WERI-Rb-1 (cell line): ENCODE results near the gene TGFBI.

ENCODE experiments used
- DNase-seq: peaks from one replicate; pipeline ENCODE4 v3.0.0-alpha.2; 2020
- H3K27ac ChIP-seq: fragments of 250-450 bp; sonication (Bioruptor Pico); 2 replicates; pipeline ENCODE4 v1.5.1; 2020; ENCODE audit warnings: mild to moderate bottlenecking, moderate library complexity
- H3K27me3 ChIP-seq: fragments of 250-450 bp; sonication (Bioruptor Pico); 2 replicates; pipeline ENCODE4 v1.5.1; 2021; ENCODE audit warnings: mild to moderate bottlenecking, low read depth, moderate library complexity; ENCODE audit not compliant: insufficient read depth, severe bottlenecking
- H3K36me3 ChIP-seq: fragments of 250-450 bp; sonication (Bioruptor Pico); 2 replicates; pipeline ENCODE4 v1.5.1; 2020; ENCODE audit warnings: mild to moderate bottlenecking, moderate library complexity
- H3K4me3 ChIP-seq: 2 replicates; pipeline ENCODE4 v1.5.1; 2011; ENCODE audit warnings: low read depth, mild to moderate bottlenecking, control low read depth, low read length
- H3K9me3 ChIP-seq: fragments of 250-450 bp; sonication (Bioruptor Pico); 2 replicates; pipeline ENCODE4 v1.5.1; 2021; ENCODE audit warnings: mild to moderate bottlenecking, moderate library complexity; ENCODE audit not compliant: severe bottlenecking
- CTCF ChIP-seq: IDR thresholded peaks from 2 replicates; pipeline ENCODE4 v1.5.1; 2011; ENCODE audit warnings: low read depth, mild to moderate bottlenecking, control low read depth, inconsistent platforms, low read length

The TGFBI gene

GRCh38 chr5:136006164-136006563 lies 22.6 kb upstream of the TGFBI start:
- Histone ChIP-seq H3K27me3 (no peaks in the 10 kb centered on the region), H3K4me3 (no peak overlapping the region), H3K9me3 (no peaks in the 10 kb centered on the region), H3K27ac (no peak overlapping the region), H3K36me3 (no peaks in the 10 kb centered on the region)
- TF ChIP-seq CTCF: no peak
- DNase-seq: no peak

- Histone ChIP-seq H3K9me3 (no peaks in the 10 kb centered on the region), H3K4me3 (no peak overlapping the region), H3K27me3 (no peaks in the 10 kb centered on the region), H3K27ac (no peak overlapping the region), H3K36me3 (no peaks in the 10 kb centered on the region)
- no peak for TF ChIP-seq CTCF
- DNase-seq: no peak
Observed at GRCh38 chr5:136006761-136007251, 22.0 kb upstream of the TGFBI start.

DNA sequence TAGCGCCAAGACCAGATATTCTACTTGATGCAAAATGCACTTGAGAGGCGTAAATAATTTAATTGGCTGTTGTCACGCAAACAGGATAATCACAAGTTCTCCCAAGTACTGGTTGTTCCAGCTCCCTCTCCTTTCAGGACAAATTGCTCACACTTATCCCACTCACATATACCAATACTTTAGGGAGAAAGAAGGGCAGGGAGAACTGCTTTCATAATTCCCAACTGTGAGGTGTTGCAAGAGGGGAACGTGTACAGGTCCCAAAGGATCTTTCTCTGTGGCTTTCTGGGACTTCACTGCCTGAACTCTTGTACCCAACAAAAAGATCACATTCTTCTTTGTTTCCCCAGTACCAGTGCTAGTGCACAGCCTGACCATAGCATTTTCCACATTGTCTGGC lies 21.5 kb upstream of the TGFBI start:
- Histone ChIP-seq H3K27me3 (no peaks in the 10 kb centered on the region), H3K36me3 (no peaks in the 10 kb centered on the region), H3K4me3 (no peak overlapping the region), H3K9me3 (no peaks in the 10 kb centered on the region), H3K27ac (no peak overlapping the region)
- DNase-seq: no peak
- no peak for TF ChIP-seq CTCF

DNA sequence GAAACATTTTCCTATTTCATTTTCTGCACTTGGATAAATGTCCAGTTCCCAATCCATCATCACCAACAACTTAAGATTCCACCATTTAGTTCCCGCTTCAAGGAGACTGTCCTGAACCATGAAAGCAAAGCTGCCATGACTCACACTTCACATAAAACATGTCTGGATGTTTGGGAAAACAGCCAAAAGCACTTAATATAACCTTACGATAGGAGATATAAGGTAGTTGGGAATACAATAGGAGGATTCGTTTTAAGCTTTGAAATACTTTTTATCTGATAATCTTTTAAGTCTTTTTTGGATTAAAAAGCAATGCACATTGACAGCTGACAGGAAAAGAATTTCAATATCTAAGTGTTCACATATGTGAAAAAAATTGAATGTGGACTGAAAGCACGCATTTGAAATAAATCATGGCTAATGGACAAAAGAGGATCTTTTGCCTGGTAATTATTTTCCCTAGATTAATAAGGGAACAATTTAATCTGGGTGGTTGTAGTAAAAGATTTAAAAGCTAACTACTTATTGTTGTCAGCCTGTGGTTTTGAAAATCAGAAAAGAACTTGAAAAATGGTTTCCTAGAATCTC lies 17.3 kb upstream of the TGFBI start:
- TF ChIP-seq CTCF: no peak
- Histone ChIP-seq H3K4me3 (no peak overlapping the region), H3K9me3 (no peaks in the 10 kb centered on the region), H3K27ac (no peak overlapping the region), H3K27me3 (no peaks in the 10 kb centered on the region), H3K36me3 (no peaks in the 10 kb centered on the region)
- no peak for DNase-seq

GRCh38 chr5:136012041-136012804 lies 16.6 kb upstream of the TGFBI start:
- no peak for DNase-seq
- Histone ChIP-seq H3K27ac (no peak overlapping the region), H3K27me3 (no peaks in the 10 kb centered on the region), H3K9me3 (no peaks in the 10 kb centered on the region), H3K36me3 (no peaks in the 10 kb centered on the region), H3K4me3 (no peak overlapping the region)
- no peak for TF ChIP-seq CTCF
